ENCODE measurements around the gene MPHOSPH9.

Gene MPHOSPH9

GRCh38 chr12:123115409-123116121 lies 117.4 kb downstream of the MPHOSPH9 start:
- Histone ChIP-seq H3K27me3 (ENCODE audit: control insufficient read depth in 1 of 2, insufficient read depth in 2 of 2, low read length in 2 of 2) (no peaks in the 10 kb centered on the region), H3K4me3 (ENCODE audit: low read depth in 1 of 2, low read length in 2 of 2) (no peak overlapping the region), H3K4me1 (ENCODE audit: control insufficient read depth in 1 of 2, insufficient read depth in 2 of 2, low read length in 2 of 2) (peaks cover 16 to 19% of the 10 kb centered on the region in 2 donors), H3K36me3 (ENCODE audit: control insufficient read depth in 1 of 2, insufficient read depth in 2 of 2, low read length in 2 of 2) (no peaks in the 10 kb centered on the region), H3K9ac (ENCODE audit: low read depth in 1 of 2, low read length in 2 of 2) (peak overlapping the region in 1 of 2 donors; percentile 0), H3K9me3 (ENCODE audit: control insufficient read depth in 1 of 2, low read length in 2 of 2) (no peaks in the 10 kb centered on the region), H3K27ac (ENCODE audit: low read depth, low read length) (peak overlapping the region; percentile 1)

GRCh38 chr12:123114304-123115083 lies 118.4 kb downstream of the MPHOSPH9 start:
- Histone ChIP-seq H3K9ac (ENCODE audit: low read depth in 1 of 2, low read length in 2 of 2) (peak overlapping the region in 1 of 2 donors; percentile 0), H3K27ac (ENCODE audit: low read depth, low read length) (no peak overlapping the region), H3K9me3 (ENCODE audit: control insufficient read depth in 1 of 2, low read length in 2 of 2) (no peaks in the 10 kb centered on the region), H3K27me3 (ENCODE audit: control insufficient read depth in 1 of 2, insufficient read depth in 2 of 2, low read length in 2 of 2) (no peaks in the 10 kb centered on the region), H3K4me1 (ENCODE audit: control insufficient read depth in 1 of 2, insufficient read depth in 2 of 2, low read length in 2 of 2) (peaks cover 16 to 19% of the 10 kb centered on the region in 2 donors), H3K4me3 (ENCODE audit: low read depth in 1 of 2, low read length in 2 of 2) (no peak overlapping the region), H3K36me3 (ENCODE audit: control insufficient read depth in 1 of 2, insufficient read depth in 2 of 2, low read length in 2 of 2) (no peaks in the 10 kb centered on the region)

- H3K9me3 ChIP-seq (ENCODE audit: control insufficient read depth in 1 of 2, low read length in 2 of 2) = no peaks in the 10 kb centered on the region
- H3K4me3 ChIP-seq (ENCODE audit: low read depth in 1 of 2, low read length in 2 of 2) = no peak overlapping the region
- H3K4me1 ChIP-seq (ENCODE audit: control insufficient read depth in 1 of 2, insufficient read depth in 2 of 2, low read length in 2 of 2) = peaks cover 13 to 19% of the 10 kb centered on the region in 2 donors
- no peak overlapping the region for H3K27ac ChIP-seq (ENCODE audit: low read depth, low read length)
- no peak overlapping the region for H3K9ac ChIP-seq (ENCODE audit: low read depth in 1 of 2, low read length in 2 of 2)
- H3K36me3 ChIP-seq (ENCODE audit: control insufficient read depth in 1 of 2, insufficient read depth in 2 of 2, low read length in 2 of 2) = peaks cover 3 to 9% of the 10 kb centered on the region in 2 donors
- H3K27me3 ChIP-seq (ENCODE audit: control insufficient read depth in 1 of 2, insufficient read depth in 2 of 2, low read length in 2 of 2) = no peaks in the 10 kb centered on the region
Observed at GRCh38 chr12:123113026-123113425, 119.9 kb downstream of the MPHOSPH9 start.

DNA sequence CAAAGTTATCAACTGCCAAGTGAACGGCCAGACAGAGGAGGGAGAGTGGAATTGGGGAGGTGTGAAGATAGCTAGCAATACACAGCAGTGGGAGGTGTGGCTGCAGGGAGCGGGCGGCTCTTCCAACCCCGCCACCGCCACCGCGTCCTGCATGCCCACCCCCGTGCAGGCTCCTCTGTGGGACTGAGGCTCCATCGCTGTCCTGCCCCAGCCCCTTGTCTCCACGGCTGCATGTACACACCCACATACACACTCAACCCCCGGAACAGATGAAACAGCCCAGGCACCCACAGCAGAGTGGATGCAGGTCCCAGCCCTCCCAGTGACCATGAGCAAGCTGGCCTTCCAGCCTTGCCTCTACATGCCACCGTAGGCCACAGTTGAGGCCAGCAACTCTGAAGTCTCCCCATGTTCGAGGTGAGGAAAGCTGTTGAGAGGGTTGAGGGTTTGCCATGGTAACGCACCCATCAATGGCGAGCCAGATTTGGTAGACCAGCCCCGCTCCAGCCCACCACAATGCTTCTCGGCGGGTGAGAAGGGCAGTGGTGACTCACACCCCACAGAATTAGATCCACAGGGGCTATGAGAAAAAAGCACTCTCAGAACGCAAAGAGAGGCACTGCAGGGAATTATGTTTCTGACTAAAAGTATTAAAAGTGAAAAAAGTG lies 121.3 kb downstream of the MPHOSPH9 start:
- H3K4me3 ChIP-seq (ENCODE audit: low read depth in 1 of 2, low read length in 2 of 2) = no peak overlapping the region
- H3K9ac ChIP-seq (ENCODE audit: low read depth in 1 of 2, low read length in 2 of 2) = no peak overlapping the region
- H3K4me1 ChIP-seq (ENCODE audit: control insufficient read depth in 1 of 2, insufficient read depth in 2 of 2, low read length in 2 of 2) = peaks cover 19 to 31% of the 10 kb centered on the region in 2 donors
- H3K27ac ChIP-seq (ENCODE audit: low read depth, low read length) = peak overlapping the region; percentile 15
- H3K9me3 ChIP-seq (ENCODE audit: control insufficient read depth in 1 of 2, low read length in 2 of 2) = no peaks in the 10 kb centered on the region
- H3K27me3 ChIP-seq (ENCODE audit: control insufficient read depth in 1 of 2, insufficient read depth in 2 of 2, low read length in 2 of 2) = no peaks in the 10 kb centered on the region
- H3K36me3 ChIP-seq (ENCODE audit: control insufficient read depth in 1 of 2, insufficient read depth in 2 of 2, low read length in 2 of 2) = peaks cover 3 to 13% of the 10 kb centered on the region in 2 donors

DNA sequence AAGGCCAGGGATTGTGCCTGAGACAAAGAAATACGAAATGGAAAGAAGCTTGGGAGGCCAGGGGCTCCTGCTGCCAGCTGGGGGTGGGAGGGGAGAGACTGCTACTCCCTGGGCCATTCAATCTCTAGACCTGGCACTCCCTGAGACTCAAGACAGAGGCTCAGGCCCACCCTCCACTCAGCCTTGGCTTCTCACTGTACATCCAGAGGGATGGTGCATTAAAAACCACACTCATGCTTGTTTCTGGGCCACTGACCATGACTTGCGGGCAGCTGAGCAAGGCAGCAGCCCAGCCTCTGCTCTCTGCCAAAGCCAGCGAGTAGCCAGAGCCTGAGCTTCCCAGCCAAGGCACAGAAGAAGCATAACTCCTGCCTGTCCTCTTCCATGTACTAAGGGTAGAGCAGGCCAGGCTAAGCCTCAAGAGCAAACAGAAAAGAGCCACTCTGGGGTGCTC lies 123.6 kb downstream of the MPHOSPH9 start:
- H3K9me3 ChIP-seq (ENCODE audit: control insufficient read depth in 1 of 2, low read length in 2 of 2) = no peaks in the 10 kb centered on the region
- no peak overlapping the region for H3K9ac ChIP-seq (ENCODE audit: low read depth in 1 of 2, low read length in 2 of 2)
- peak overlapping the region; percentile 48 for H3K27ac ChIP-seq (ENCODE audit: low read depth, low read length)
- H3K27me3 ChIP-seq (ENCODE audit: control insufficient read depth in 1 of 2, insufficient read depth in 2 of 2, low read length in 2 of 2) = no peaks in the 10 kb centered on the region
- H3K4me3 ChIP-seq (ENCODE audit: low read depth in 1 of 2, low read length in 2 of 2) = no peak overlapping the region
- H3K36me3 ChIP-seq (ENCODE audit: control insufficient read depth in 1 of 2, insufficient read depth in 2 of 2, low read length in 2 of 2) = peaks cover 3 to 15% of the 10 kb centered on the region in 2 donors
- peaks cover 14 to 20% of the 10 kb centered on the region in 2 donors for H3K4me1 ChIP-seq (ENCODE audit: control insufficient read depth in 1 of 2, insufficient read depth in 2 of 2, low read length in 2 of 2)

- no peaks in the 10 kb centered on the region for H3K9me3 ChIP-seq (ENCODE audit: control insufficient read depth in 1 of 2, low read length in 2 of 2)
- H3K27ac ChIP-seq (ENCODE audit: low read depth, low read length) = no peak overlapping the region
- peaks cover 3 to 15% of the 10 kb centered on the region in 2 donors for H3K36me3 ChIP-seq (ENCODE audit: control insufficient read depth in 1 of 2, insufficient read depth in 2 of 2, low read length in 2 of 2)
- H3K27me3 ChIP-seq (ENCODE audit: control insufficient read depth in 1 of 2, insufficient read depth in 2 of 2, low read length in 2 of 2) = no peaks in the 10 kb centered on the region
- H3K4me3 ChIP-seq (ENCODE audit: low read depth in 1 of 2, low read length in 2 of 2) = no peak overlapping the region
- H3K4me1 ChIP-seq (ENCODE audit: control insufficient read depth in 1 of 2, insufficient read depth in 2 of 2, low read length in 2 of 2) = peaks cover 14 to 18% of the 10 kb centered on the region in 2 donors
- H3K9ac ChIP-seq (ENCODE audit: low read depth in 1 of 2, low read length in 2 of 2) = no peak overlapping the region
Observed at GRCh38 chr12:123108682-123109066, 124.3 kb downstream of the MPHOSPH9 start.

- peaks cover 3 to 15% of the 10 kb centered on the region in 2 donors for H3K36me3 ChIP-seq (ENCODE audit: control insufficient read depth in 1 of 2, insufficient read depth in 2 of 2, low read length in 2 of 2)
- H3K4me1 ChIP-seq (ENCODE audit: control insufficient read depth in 1 of 2, insufficient read depth in 2 of 2, low read length in 2 of 2) = peaks cover 14 to 18% of the 10 kb centered on the region in 2 donors
- H3K4me3 ChIP-seq (ENCODE audit: low read depth in 1 of 2, low read length in 2 of 2) = no peak overlapping the region
- no peak overlapping the region for H3K27ac ChIP-seq (ENCODE audit: low read depth, low read length)
- no peaks in the 10 kb centered on the region for H3K27me3 ChIP-seq (ENCODE audit: control insufficient read depth in 1 of 2, insufficient read depth in 2 of 2, low read length in 2 of 2)
- no peaks in the 10 kb centered on the region for H3K9me3 ChIP-seq (ENCODE audit: control insufficient read depth in 1 of 2, low read length in 2 of 2)
- H3K9ac ChIP-seq (ENCODE audit: low read depth in 1 of 2, low read length in 2 of 2) = no peak overlapping the region
Observed at GRCh38 chr12:123107926-123108681, 124.8 kb downstream of the MPHOSPH9 start.

DNA sequence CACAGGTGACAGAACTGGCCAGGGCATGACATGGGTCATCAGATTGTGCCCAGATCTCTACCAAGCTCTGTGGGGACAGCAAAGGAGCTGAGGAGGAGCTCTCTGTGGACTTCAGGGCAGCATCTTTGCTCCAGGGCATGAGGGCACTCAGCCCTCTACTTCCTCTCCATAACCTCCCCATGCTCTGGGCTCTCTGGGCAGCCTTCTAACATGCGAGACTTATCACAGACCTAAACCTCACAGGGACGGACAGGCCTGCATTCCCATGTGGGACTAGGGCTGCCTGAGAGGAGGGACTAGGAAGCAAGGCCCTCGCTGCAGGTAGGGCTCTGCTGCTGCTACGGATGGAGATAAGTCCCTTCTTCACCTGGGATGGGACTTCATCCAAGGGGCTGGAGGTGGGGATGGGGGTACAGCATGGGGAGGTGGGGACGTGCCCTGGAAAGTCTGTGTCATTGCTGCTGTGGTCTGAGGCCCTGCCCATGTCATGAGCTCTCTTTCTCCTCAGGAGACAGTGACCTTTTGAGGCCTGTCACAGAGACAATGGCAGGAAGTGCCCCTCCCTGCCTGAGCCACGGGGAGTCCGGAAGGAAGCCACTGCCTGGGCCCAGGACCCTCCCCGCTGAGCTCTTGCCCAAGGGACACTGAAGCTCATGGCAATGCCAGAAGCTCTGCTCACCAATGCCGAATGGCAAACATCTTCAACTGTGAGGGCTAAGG lies 126.1 kb downstream of the MPHOSPH9 start:
- Histone ChIP-seq H3K9ac (ENCODE audit: low read depth in 1 of 2, low read length in 2 of 2) (peak overlapping the region in 1 of 2 donors; percentile 15), H3K4me1 (ENCODE audit: control insufficient read depth in 1 of 2, insufficient read depth in 2 of 2, low read length in 2 of 2) (peaks cover 14 to 15% of the 10 kb centered on the region in 2 donors), H3K36me3 (ENCODE audit: control insufficient read depth in 1 of 2, insufficient read depth in 2 of 2, low read length in 2 of 2) (peaks cover 3 to 15% of the 10 kb centered on the region in 2 donors), H3K27ac (ENCODE audit: low read depth, low read length) (no peak overlapping the region), H3K27me3 (ENCODE audit: control insufficient read depth in 1 of 2, insufficient read depth in 2 of 2, low read length in 2 of 2) (no peaks in the 10 kb centered on the region), H3K9me3 (ENCODE audit: control insufficient read depth in 1 of 2, low read length in 2 of 2) (no peaks in the 10 kb centered on the region), H3K4me3 (ENCODE audit: low read depth in 1 of 2, low read length in 2 of 2) (no peak overlapping the region)

DNA sequence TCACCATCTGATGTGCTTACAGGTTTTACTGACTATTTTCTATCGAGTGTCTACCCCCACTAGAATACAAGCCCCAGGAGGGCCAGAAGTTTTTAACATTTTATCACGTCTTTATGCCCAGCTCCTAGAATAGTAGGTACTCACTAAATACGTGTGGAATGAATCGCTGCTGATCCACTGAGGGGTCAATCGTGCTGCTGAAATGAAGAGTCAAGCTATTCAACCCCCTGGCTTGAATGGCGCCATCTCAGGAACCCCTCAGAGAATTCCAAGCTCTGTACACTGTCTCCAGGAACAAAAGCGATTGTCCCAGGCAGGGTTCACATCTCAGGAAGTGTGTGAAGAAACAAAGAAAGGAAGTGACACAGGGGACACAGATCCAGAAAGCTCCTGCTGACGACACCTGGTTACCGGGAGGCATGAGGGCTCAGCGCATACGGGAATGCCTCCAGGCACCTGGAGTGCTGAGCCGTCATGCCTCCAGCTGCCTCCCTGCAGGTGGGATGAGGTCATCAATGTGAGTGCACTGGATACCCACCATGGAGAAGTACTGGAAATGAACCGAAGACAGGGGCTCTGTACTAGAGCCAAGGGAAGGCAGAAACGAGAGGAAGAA lies 127.6 kb downstream of the MPHOSPH9 start:
- H3K4me3 ChIP-seq (ENCODE audit: low read depth in 1 of 2, low read length in 2 of 2) = no peak overlapping the region
- H3K27ac ChIP-seq (ENCODE audit: low read depth, low read length) = no peak overlapping the region

More for the DNA sequence above, 127.6 kb downstream of the MPHOSPH9 start:
- H3K27me3 ChIP-seq (ENCODE audit: control insufficient read depth in 1 of 2, insufficient read depth in 2 of 2, low read length in 2 of 2) = no peaks in the 10 kb centered on the region
- H3K4me1 ChIP-seq (ENCODE audit: control insufficient read depth in 1 of 2, insufficient read depth in 2 of 2, low read length in 2 of 2) = peaks cover 14 to 15% of the 10 kb centered on the region in 2 donors
- no peaks in the 10 kb centered on the region for H3K9me3 ChIP-seq (ENCODE audit: control insufficient read depth in 1 of 2, low read length in 2 of 2)
- no peak overlapping the region for H3K9ac ChIP-seq (ENCODE audit: low read depth in 1 of 2, low read length in 2 of 2)
- H3K36me3 ChIP-seq (ENCODE audit: control insufficient read depth in 1 of 2, insufficient read depth in 2 of 2, low read length in 2 of 2) = peaks cover 3 to 15% of the 10 kb centered on the region in 2 donors
